Neural crest cell (in vitro differentiated cells): ENCODE results near the gene TNS3. TPM values are rescaled to one million over a fixed set of nuclear protein-coding genes. Genes with fewer than 3 reads are reported as not detected.
A peak's percentile ranks its signal among the peaks of the same experiment; 100 is the strongest.

Experiments used
- DNase-seq: peaks from one replicate; pipeline ENCODE4 v3.0.0; 2021; ENCODE audit warnings: low read depth, mixed read lengths, low spot score
- H3K27ac Mint-ChIP-seq: one replicate; pipeline ENCODE4 v1.8.0; 2021; ENCODE audit warnings: mild to moderate bottlenecking, mixed read lengths; ENCODE audit not compliant: unreplicated experiment
- H3K27me3 Mint-ChIP-seq: 2 replicates; pipeline ENCODE4 v1.8.0; 2021; ENCODE audit warnings: low read depth, mild to moderate bottlenecking, mixed read lengths
- H3K36me3 Mint-ChIP-seq: 2 replicates; pipeline ENCODE4 v1.8.0; 2021; ENCODE audit warnings: low read depth, mild to moderate bottlenecking, mixed read lengths
- H3K4me1 Mint-ChIP-seq: 2 replicates; pipeline ENCODE4 v1.8.0; 2021; ENCODE audit warnings: mixed read lengths
- H3K4me3 Mint-ChIP-seq: one replicate; pipeline ENCODE4 v1.8.0; 2021; ENCODE audit warnings: mild to moderate bottlenecking, mixed read lengths
- H3K9me3 Mint-ChIP-seq: 2 replicates; pipeline ENCODE4 v1.8.0; 2021; ENCODE audit warnings: mixed read lengths
- CTCF ChIP-seq: fragments of 200-600 bp; sonication (generic); conservative IDR thresholded peaks from 2 replicates; pipeline ENCODE4 v1.5.0; 2021; ENCODE audit warnings: antibody characterized with exemption, mild to moderate bottlenecking
- total RNA-seq: library from RNA; stranded (reverse); gene quantifications from 2 replicates; pipeline ENCODE4 v1.2.1, GENCODE V29; 2021

TNS3 gene
- total RNA-seq, 1 donor from 2014 or later = 26.4 TPM

- no peak overlapping the region for H3K27ac Mint-ChIP-seq
- H3K36me3 Mint-ChIP-seq = no peaks in the 10 kb centered on the region
- TF ChIP-seq CTCF = no peak
- no peaks in the 10 kb centered on the region for H3K27me3 Mint-ChIP-seq
- DNase-seq = no peak
- H3K4me1 Mint-ChIP-seq = peaks cover 83% of the 10 kb centered on the region
- H3K9me3 Mint-ChIP-seq = no peaks in the 10 kb centered on the region
- H3K4me3 Mint-ChIP-seq = no peak overlapping the region
Observed at GRCh38 chr7:47502240-47502877, 79.6 kb downstream of the TNS3 start.

- Mint-ChIP-seq H3K36me3 (no peaks in the 10 kb centered on the region), H3K4me3 (no peak overlapping the region), H3K27ac (peak overlapping the region; percentile 48), H3K4me1 (peaks cover 82% of the 10 kb centered on the region), H3K9me3 (no peaks in the 10 kb centered on the region), H3K27me3 (no peaks in the 10 kb centered on the region)
- no peak for TF ChIP-seq CTCF
- DNase-seq = no peak
Observed at GRCh38 chr7:47501406-47501805, 80.5 kb downstream of the TNS3 start.

- no peak for DNase-seq
- Mint-ChIP-seq H3K27me3 (no peaks in the 10 kb centered on the region), H3K27ac (no peak overlapping the region), H3K4me1 (peaks cover 83% of the 10 kb centered on the region), H3K9me3 (no peaks in the 10 kb centered on the region), H3K36me3 (no peaks in the 10 kb centered on the region), H3K4me3 (no peak overlapping the region)
- no peak for TF ChIP-seq CTCF
Observed at GRCh38 chr7:47500103-47500563, 81.8 kb downstream of the TNS3 start.

- TF ChIP-seq CTCF = no peak
- no peak for DNase-seq
- peak overlapping the region; percentile 82 for H3K27ac Mint-ChIP-seq
- H3K4me3 Mint-ChIP-seq = no peak overlapping the region
- no peaks in the 10 kb centered on the region for H3K9me3 Mint-ChIP-seq
- no peaks in the 10 kb centered on the region for H3K36me3 Mint-ChIP-seq
- no peaks in the 10 kb centered on the region for H3K27me3 Mint-ChIP-seq
- H3K4me1 Mint-ChIP-seq = peaks cover 83% of the 10 kb centered on the region
Observed at GRCh38 chr7:47498229-47499056, 83.5 kb downstream of the TNS3 start.

- no peaks in the 10 kb centered on the region for H3K27me3 Mint-ChIP-seq
- H3K36me3 Mint-ChIP-seq = no peaks in the 10 kb centered on the region
- no peaks in the 10 kb centered on the region for H3K9me3 Mint-ChIP-seq
- H3K27ac Mint-ChIP-seq = peak overlapping the region; percentile 97
- peaks cover 82% of the 10 kb centered on the region for H3K4me1 Mint-ChIP-seq
- TF ChIP-seq CTCF = no peak
- DNase-seq = no peak
- H3K4me3 Mint-ChIP-seq = peak overlapping the region; percentile 47
Observed at GRCh38 chr7:47497367-47498096, 84.4 kb downstream of the TNS3 start.
